B cell (primary cell): ENCODE data around the gene DEGS1.

Source experiments
- EZH2 ChIP-seq: IDR thresholded peaks from 2 replicates; pipeline ENCODE4 v1.6.1; 2012; ENCODE audit warnings: borderline replicate concordance, low read depth, mild to moderate bottlenecking, moderate library complexity, low read length; ENCODE audit not compliant: insufficient read depth, poor library complexity, severe bottlenecking
- TF ChIP-seq, protein P1 (sequence below): fragments of 200-600 bp; IDR thresholded peaks from one replicate; pipeline ENCODE4 v1.8.0; 2022; ENCODE audit warnings: antibody characterized with exemption, mild to moderate bottlenecking

DNA sequence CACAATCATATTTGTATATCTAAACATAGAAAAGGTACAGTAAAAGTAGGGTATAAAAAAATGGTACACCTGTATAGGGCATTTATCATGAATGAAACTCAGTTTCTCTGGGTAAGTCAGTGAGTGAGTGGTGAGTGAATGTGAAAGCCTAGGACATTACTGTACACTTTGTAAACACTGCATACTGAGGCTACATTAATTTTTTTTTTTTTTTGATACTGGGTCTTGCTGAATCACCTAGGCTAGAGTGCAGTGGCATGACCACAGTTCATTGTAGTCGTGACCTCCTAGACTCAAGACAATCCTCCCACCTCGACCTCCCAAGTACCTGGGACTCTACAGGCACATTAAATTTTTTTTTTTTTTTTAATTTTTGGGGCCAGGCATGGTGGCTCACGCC is 41.3 kb upstream of the DEGS1 start:
- TF ChIP-seq, protein P1, sequence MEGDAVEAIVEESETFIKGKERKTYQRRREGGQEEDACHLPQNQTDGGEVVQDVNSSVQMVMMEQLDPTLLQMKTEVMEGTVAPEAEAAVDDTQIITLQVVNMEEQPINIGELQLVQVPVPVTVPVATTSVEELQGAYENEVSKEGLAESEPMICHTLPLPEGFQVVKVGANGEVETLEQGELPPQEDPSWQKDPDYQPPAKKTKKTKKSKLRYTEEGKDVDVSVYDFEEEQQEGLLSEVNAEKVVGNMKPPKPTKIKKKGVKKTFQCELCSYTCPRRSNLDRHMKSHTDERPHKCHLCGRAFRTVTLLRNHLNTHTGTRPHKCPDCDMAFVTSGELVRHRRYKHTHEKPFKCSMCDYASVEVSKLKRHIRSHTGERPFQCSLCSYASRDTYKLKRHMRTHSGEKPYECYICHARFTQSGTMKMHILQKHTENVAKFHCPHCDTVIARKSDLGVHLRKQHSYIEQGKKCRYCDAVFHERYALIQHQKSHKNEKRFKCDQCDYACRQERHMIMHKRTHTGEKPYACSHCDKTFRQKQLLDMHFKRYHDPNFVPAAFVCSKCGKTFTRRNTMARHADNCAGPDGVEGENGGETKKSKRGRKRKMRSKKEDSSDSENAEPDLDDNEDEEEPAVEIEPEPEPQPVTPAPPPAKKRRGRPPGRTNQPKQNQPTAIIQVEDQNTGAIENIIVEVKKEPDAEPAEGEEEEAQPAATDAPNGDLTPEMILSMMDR, result no peak
- TF ChIP-seq EZH2, result no peak
